GM12801 (cell line): ENCODE results near the gene MYO7A.

Source experiments
- CTCF ChIP-seq: IDR thresholded peaks from one replicate; pipeline ENCODE4 v1.5.1; 2011; ENCODE audit warnings: control low read depth; ENCODE audit not compliant: insufficient read length; ENCODE audit errors: extremely low read depth

MYO7A gene

GRCh38 chr11:77181226-77181625, 53.2 kb downstream of the MYO7A start:
- TF ChIP-seq CTCF = no peak

GRCh38 chr11:77181799-77182541, 53.9 kb downstream of the MYO7A start:
- no peak for TF ChIP-seq CTCF

- no peak for TF ChIP-seq CTCF
Measured at GRCh38 chr11:77182542-77183430, 54.7 kb downstream of the MYO7A start.

- TF ChIP-seq CTCF = no peak
Measured at GRCh38 chr11:77183431-77183984, 55.5 kb downstream of the MYO7A start.

- TF ChIP-seq CTCF = no peak
Measured at GRCh38 chr11:77184136-77184860, 56.3 kb downstream of the MYO7A start.

GRCh38 chr11:77186302-77186701, 58.3 kb downstream of the MYO7A start:
- no peak for TF ChIP-seq CTCF

GRCh38 chr11:77187111-77187750, 59.2 kb downstream of the MYO7A start:
- TF ChIP-seq CTCF = no peak
